T-helper 17 cell (primary cell): ENCODE results near the gene ZNRF3. TPM values are rescaled to one million over a fixed set of nuclear protein-coding genes. Genes with fewer than 3 reads are reported as not detected.
A peak's percentile ranks its signal among the peaks of the same experiment; 100 is the strongest.
"Not testable (repeated sequence)": the region's sequence is repeated elsewhere in the genome, so short reads cannot be mapped to it uniquely, and the experiment has no call there.

Experiments used
- ATAC-seq: fragments of 150-1000 bp; cut with Tn5 transposase; 2 replicates; pipeline ENCODE4 v1.10.0; 2021; ENCODE audit warnings: mild to moderate bottlenecking, moderate library complexity
- DNase-seq, 3 donors: peaks; one replicate each; pipeline versions ENCODE4 v3.0.0 to v3.0.0-alpha.2; 2020 to 2021
- H3K9me3 ChIP-seq: one replicate; pipeline ENCODE4 v1.7.0; 2013; ENCODE audit warnings: low read length, mild to moderate bottlenecking; ENCODE audit not compliant: control insufficient read depth, poor library complexity, severe bottlenecking
- H3K27ac Mint-ChIP-seq: one replicate; pipeline ENCODE4 v1.8.0; 2022; ENCODE audit warnings: mild to moderate bottlenecking, moderate library complexity, mixed read lengths
- H3K27me3 Mint-ChIP-seq: one replicate; pipeline ENCODE4 v1.8.0; 2022; ENCODE audit warnings: mixed read lengths
- H3K36me3 Mint-ChIP-seq: one replicate; pipeline ENCODE4 v1.8.0; 2022; ENCODE audit warnings: low read depth, mixed read lengths
- H3K4me1 Mint-ChIP-seq: one replicate; pipeline ENCODE4 v1.8.0; 2022; ENCODE audit warnings: mild to moderate bottlenecking, mixed read lengths
- H3K4me3 Mint-ChIP-seq: one replicate; pipeline ENCODE4 v1.8.0; 2022; ENCODE audit warnings: mild to moderate bottlenecking, moderate library complexity, mixed read lengths
- total RNA-seq, 4 donors: library from RNA in 2 of 4; stranded (reverse) in 2 of 4; gene quantifications; one replicate each; pipeline ENCODE4 v1.2.3 and lab custom pipeline; 2022 to 2026

The ZNRF3 gene
- total RNA-seq, 2 donors from 2014 or later = 0.31 to 0.72 TPM

DNA sequence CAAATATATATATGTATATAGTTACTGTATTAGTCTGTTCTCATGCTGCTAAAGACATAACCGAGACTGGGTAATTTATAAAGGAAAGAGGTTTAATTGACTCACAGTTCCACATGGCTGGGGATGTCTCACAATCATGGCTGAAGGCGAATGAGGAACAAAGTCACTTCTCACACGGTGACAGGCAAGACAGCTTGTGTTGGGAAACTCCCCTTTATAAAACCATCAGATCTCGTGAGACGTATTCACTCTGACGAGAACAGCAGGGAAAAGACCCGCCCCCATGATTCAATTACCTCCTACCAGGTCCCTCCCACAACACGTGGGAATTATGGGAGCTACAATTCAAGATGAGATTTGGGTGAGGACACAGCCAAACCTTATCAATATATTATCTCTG, 15.0 kb upstream of the ZNRF3 start:
- H3K36me3 Mint-ChIP-seq, H3K4me1 Mint-ChIP-seq, H3K9me3 ChIP-seq, H3K4me3 Mint-ChIP-seq, H3K27ac Mint-ChIP-seq, DNase-seq, H3K27me3 Mint-ChIP-seq: not testable (repeated sequence)
- peak; percentile 52 for ATAC-seq

DNA sequence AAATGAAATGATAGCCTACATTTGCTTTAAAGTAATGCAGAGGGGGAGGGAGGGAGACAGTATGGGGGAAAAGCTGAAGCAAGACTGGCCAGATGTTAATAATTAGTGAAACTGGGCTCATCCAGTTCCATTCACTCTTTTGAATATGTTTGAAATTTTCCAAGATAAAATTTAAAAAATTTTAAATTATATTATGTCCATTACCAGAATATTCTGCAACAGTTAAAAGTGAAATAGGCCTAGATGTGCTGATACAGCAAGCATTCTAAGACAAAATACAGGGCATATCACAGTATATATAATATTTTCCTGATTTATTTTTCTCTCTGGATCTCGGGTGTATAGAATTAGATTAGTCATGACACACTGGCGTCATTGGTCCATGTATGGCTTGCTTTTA, 13.6 kb upstream of the ZNRF3 start:
- H3K9me3 ChIP-seq = no peaks in the 10 kb centered on the region
- no peaks in the 10 kb centered on the region for H3K36me3 Mint-ChIP-seq
- no peak overlapping the region for H3K27ac Mint-ChIP-seq
- ATAC-seq (no peak), DNase-seq (no peak)
- H3K27me3 Mint-ChIP-seq = peaks cover 6% of the 10 kb centered on the region
- H3K4me3 Mint-ChIP-seq = no peak overlapping the region
- H3K4me1 Mint-ChIP-seq = peaks cover 4% of the 10 kb centered on the region

DNA sequence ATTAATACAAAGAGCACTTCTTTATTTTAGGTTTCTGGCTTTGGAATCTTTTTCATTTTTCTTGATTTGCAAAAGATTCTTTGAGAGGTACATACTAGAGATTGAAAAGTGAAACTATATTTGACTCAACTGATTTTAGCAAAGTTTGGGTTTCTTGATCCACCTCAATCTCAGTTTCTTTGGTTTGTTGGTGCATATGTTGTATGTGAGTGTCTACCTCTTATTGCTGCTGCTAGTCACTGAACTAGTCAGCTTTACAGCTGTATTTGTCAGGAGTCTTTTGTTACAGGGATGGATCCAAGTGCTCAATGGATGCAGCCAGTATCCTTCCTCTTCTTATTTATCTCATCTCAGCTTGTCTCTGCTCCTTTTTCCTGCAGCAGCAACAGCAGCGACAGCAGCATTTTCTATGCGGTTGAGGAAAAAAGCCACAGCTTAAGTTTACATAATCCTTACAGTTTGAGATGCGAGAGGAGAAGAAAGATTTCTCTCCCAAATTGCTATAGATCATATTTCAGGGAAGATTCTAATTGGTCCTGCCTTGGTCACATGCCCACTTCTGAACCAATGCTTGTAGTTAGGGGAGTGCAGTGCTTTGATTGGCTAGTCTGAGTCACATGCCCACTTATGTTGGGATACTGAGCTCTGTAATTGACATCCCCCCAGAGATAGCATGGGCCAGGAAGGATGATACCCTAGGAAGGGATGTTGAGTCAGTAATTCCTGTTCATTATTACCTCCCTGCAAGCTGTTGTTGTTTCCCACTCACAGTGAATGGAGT, 10.0 kb upstream of the ZNRF3 start:
- Mint-ChIP-seq H3K36me3 (no peaks in the 10 kb centered on the region), H3K4me3 (no peak overlapping the region), H3K27me3 (no peaks in the 10 kb centered on the region), H3K27ac (no peak overlapping the region), H3K4me1 (peaks cover 2% of the 10 kb centered on the region)
- H3K9me3 ChIP-seq = no peaks in the 10 kb centered on the region
- ATAC-seq (no peak), DNase-seq (no peak)

DNA sequence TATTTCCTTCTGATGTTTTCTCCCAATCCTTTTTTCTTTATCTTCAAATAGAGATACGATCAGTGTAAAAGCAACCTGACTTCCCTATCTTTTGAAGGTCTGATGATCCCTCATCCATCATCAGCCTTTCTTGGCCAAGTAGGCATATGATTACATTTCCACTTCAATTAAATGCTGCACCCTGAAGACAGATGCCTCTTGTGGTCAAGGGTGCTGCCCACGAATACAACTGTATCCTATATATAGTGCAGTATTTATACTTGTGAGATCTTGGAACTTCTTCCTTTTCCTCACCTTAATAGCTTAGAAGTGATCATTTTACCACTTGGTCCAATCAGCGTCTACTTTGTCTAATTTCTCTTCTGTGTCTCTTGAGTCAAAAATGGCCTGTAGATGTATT, 9.3 kb upstream of the ZNRF3 start:
- H3K9me3 ChIP-seq = no peaks in the 10 kb centered on the region
- H3K4me3 Mint-ChIP-seq = no peak overlapping the region
- ATAC-seq (no peak), DNase-seq (no peak)
- H3K27ac Mint-ChIP-seq = no peak overlapping the region
- peaks cover 2% of the 10 kb centered on the region for H3K4me1 Mint-ChIP-seq
- no peaks in the 10 kb centered on the region for H3K36me3 Mint-ChIP-seq
- H3K27me3 Mint-ChIP-seq = no peaks in the 10 kb centered on the region

DNA sequence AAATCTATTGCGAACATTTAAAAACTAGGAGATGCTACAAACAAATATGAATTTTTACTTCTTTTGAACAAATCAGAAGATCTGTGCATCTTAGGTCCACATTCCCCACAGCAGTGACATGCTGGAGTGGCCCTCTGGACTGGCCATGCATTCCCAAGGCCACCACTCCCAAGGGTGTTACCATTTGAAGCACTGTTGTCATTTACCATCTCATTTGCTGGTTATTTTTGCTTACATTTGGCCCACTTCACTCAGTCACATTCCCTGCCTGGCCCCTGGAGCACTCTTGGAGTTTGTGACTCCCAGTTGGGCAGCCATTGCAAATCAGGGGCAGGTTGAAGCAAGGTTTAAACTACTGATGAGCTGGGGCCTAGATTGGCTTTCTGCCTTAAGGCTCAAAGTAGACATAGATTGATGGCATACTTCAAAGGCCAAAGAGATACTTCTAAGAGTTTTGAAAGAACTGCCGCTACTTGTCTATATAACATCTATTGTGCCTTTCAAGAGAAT, 8.5 kb upstream of the ZNRF3 start:
- H3K27ac Mint-ChIP-seq = no peak overlapping the region
- H3K36me3 Mint-ChIP-seq = no peaks in the 10 kb centered on the region
- DNase-seq (no peak), ATAC-seq (no peak)
- no peaks in the 10 kb centered on the region for H3K27me3 Mint-ChIP-seq
- no peak overlapping the region for H3K4me3 Mint-ChIP-seq
- H3K9me3 ChIP-seq = no peaks in the 10 kb centered on the region
- peaks cover 4% of the 10 kb centered on the region for H3K4me1 Mint-ChIP-seq

DNA sequence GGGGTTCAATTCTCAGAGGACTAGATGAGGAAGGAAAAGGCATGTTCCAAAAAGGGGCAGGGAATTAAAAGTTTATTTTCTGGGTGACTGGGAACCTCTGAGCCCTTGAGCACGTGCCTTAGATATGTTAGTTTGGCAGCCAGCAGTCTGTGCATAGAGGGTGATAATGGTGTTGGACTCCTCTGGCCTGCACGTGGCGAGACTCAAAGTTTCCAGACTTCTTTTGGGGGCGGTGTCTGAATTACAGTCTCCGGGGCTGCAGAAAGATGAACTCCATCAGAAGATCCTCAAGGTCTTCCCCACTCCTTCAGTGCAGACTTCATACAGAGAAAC, 861 bp upstream of the ZNRF3 start:
- Mint-ChIP-seq H3K27me3 (peaks cover 21% of the 10 kb centered on the region), H3K4me3 (peak overlapping the region; percentile 92), H3K36me3 (no peaks in the 10 kb centered on the region), H3K27ac (peak overlapping the region; percentile 68), H3K4me1 (peaks cover 18% of the 10 kb centered on the region)
- ATAC-seq (no peak), DNase-seq (no peak)
- H3K9me3 ChIP-seq = no peaks in the 10 kb centered on the region

DNA sequence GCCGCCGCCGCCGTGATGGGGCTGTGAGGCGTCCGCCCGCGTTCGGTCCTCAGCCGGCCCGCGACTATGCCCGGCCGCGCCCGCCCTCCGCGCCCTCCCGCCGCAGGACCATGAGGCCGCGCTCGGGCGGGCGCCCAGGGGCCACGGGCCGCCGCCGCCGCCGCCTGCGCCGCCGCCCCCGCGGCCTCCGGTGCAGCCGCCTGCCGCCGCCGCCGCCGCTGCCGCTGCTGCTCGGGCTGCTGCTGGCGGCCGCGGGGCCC, 215 bp downstream of the ZNRF3 start:
- Mint-ChIP-seq H3K4me3 (peak overlapping the region; percentile 92), H3K36me3 (no peaks in the 10 kb centered on the region), H3K27me3 (peaks cover 21% of the 10 kb centered on the region), H3K27ac (no peak overlapping the region), H3K4me1 (peaks cover 18% of the 10 kb centered on the region)
- ATAC-seq (no peak), DNase-seq (no peak)
- no peaks in the 10 kb centered on the region for H3K9me3 ChIP-seq

DNA sequence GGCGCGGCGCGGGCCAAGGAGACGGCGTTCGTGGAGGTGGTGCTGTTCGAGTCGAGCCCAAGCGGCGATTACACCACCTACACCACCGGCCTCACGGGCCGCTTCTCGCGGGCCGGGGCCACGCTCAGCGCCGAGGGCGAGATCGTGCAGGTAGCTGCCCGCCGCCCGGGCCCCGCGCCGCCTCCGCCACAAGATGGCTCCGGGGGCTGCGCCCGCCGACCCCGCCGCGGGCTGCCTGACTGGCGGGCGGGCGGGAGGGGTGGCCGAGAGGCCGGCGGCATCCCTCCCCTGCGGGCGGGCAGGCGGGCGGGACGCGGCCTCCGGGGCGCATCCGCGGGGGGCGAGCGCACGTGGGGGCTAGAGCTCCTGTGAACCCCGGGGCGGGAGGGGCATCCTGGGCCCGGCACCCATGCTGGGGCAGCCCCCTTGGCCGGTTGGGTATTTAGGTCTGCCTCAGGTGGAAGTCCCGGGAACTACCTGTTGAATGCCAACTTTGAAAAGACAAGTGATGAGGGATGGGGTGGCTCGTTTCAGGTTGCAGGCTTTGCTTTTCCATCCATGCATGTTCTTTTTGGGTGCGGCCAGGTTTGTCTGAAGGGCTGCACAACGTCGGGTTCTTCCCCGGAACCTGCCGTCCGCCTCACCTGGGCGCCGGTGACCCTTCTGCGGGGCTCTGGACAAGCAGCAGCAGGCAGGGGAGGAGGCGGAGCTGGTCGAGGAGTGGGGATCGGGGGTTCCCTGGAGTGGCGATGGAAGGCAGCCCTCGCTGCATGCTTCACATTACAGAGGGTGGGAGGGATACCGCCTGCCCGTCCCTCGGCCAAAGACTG, 760 bp downstream of the ZNRF3 start:
- DNase-seq (peak; percentile 24 to 35 (median 26)), ATAC-seq (peak; percentile 8)
- Mint-ChIP-seq H3K36me3 (no peaks in the 10 kb centered on the region), H3K4me3 (peak overlapping the region; percentile 63), H3K27me3 (peaks cover 21% of the 10 kb centered on the region), H3K27ac (no peak overlapping the region), H3K4me1 (peaks cover 18% of the 10 kb centered on the region)
- no peaks in the 10 kb centered on the region for H3K9me3 ChIP-seq

DNA sequence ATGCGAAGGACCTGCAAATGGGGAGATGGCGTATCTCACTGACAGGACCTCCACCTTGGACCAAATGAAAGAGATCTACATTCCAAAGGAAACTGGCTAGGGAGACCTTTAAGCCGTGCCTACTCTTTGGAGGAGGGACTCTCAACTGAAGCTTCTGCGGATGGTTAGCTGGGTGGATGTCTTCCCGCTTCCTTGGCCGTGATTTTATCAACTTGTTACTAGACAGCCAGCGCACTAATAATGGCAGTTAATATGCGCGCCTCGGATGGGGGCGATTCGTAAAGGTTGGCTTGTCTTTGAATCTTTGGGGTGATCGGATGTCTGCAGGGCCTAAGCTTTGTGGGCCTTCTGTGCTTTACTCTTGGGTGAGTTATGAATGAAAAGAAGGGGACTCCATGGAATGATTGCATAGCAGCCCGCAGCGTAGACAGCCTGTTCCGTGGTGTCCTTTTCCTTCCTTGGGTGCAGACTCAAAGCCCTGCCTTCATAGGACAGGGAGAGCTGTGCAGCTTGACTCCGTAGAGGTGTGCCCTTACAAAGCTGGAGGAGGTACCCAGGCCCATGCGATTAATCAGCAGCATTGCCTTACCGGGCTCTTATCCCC, 1.5 kb downstream of the ZNRF3 start:
- DNase-seq (no peak), ATAC-seq (no peak)
- peak overlapping the region; percentile 63 for H3K4me3 Mint-ChIP-seq
- peaks cover 21% of the 10 kb centered on the region for H3K27me3 Mint-ChIP-seq
- H3K27ac Mint-ChIP-seq = no peak overlapping the region
- H3K4me1 Mint-ChIP-seq = peaks cover 16% of the 10 kb centered on the region
- H3K36me3 Mint-ChIP-seq = no peaks in the 10 kb centered on the region
- H3K9me3 ChIP-seq = no peaks in the 10 kb centered on the region

DNA sequence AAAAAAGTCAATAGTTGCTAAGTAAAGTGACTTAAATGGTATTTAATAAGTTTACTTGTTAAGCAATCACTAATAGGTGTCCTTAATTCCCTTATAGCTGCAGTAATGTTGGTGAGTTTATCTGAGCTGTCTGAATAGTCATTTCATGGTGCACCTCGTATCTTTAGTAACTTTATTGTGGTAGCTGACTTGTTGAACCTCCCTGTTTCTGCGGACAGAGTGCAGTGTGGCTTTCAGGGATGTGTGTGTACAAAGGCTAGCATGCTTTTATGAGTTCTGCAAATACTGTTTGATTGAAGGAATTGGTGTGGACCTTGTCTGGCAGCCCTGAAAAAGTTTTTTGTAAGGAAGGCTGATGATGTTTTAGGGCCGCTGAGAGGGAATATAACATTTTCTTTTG, 2.6 kb downstream of the ZNRF3 start:
- H3K36me3 Mint-ChIP-seq = no peaks in the 10 kb centered on the region
- H3K4me1 Mint-ChIP-seq = peaks cover 15% of the 10 kb centered on the region
- ATAC-seq (no peak), DNase-seq (no peak)
- H3K27ac Mint-ChIP-seq = no peak overlapping the region
- H3K4me3 Mint-ChIP-seq = no peak overlapping the region
- peaks cover 21% of the 10 kb centered on the region for H3K27me3 Mint-ChIP-seq
- H3K9me3 ChIP-seq = no peaks in the 10 kb centered on the region

DNA sequence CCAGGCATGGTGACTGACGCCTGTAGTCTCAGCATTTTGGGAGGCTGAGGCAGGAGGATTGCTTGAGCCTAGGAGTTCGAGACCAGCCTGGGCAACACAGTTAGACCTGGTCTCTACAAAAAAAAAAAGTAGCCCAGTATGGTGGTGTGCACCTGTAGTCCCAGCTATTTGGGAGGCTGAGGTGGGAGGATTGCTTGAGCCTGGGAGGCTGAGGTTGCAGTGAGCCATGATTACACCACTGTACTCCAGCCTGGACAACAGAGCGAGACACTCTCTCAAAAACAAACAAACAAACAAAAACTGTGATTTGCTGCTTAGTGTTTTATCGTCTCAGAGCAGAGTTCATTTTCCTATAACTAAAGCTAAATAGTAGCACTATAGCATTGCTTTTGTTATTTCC, 3.3 kb downstream of the ZNRF3 start:
- not testable (repeated sequence) for ATAC-seq, H3K36me3 Mint-ChIP-seq, H3K9me3 ChIP-seq, H3K27ac Mint-ChIP-seq, H3K4me3 Mint-ChIP-seq, DNase-seq
- Mint-ChIP-seq H3K27me3 (peaks cover 22% of the 10 kb centered on the region), H3K4me1 (peaks cover 15% of the 10 kb centered on the region)

DNA sequence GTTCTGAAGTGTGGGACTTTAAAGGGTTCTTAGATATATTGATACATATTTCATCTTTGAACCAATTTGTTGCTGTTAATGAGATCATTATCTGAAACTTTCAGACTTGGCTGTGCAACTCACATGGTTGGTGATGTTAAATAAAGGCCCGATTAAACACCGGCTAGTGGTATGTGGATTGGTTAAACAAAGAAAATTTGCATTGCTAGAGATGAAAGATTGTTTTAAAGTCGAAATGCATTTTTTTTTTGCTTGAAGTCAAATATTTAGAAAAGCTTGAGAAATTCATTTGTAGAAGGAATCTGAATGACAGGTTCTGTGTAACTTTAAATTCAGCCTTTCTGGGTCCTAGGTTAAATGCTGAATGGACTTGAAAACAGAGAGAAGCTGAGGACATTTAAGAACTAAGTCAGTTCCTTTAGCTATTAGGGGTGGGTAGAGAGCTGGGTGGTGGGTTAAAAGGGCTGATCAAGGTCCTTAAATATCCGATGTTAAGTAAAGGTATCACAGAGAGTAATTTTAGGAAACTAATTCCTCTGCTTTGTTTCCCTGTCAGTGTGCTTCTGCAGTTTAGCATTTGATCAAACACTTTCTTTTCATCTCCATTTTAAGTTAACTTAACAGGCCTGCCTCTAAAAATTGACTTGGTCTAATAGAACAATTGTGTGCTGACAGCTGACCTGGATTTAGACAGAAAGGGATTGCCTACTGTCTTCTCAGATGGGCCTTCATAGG, 4.5 kb downstream of the ZNRF3 start:
- H3K4me3 Mint-ChIP-seq = no peak overlapping the region
- no peaks in the 10 kb centered on the region for H3K9me3 ChIP-seq
- peaks cover 29% of the 10 kb centered on the region for H3K27me3 Mint-ChIP-seq
- no peaks in the 10 kb centered on the region for H3K36me3 Mint-ChIP-seq
- DNase-seq (no peak), ATAC-seq (no peak)
- peaks cover 8% of the 10 kb centered on the region for H3K4me1 Mint-ChIP-seq
- H3K27ac Mint-ChIP-seq = no peak overlapping the region

DNA sequence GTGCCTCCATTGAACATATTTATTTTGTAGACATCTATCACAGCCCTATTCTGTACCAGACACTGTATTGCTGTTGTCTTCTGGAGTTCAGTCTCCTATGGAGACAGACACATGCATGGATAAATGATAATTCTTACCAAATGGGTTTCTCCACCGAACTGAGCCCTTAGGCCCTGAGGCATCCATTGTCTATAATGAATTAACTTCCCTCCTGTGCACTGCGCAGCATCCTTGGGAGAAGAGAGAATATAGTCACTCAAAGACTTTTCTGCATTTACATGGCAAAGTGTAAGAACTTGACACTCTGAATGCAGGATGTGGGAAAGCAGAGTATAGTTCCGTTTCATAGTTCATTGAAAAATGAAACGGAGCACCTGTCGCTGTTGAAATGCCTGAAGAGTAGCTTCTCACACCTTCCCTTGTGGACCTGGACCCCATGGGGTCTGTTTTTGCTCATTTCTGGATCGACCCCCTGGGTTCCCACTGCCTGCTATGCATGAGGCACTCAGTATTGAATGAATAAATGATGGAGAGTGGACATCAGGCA, 6.2 kb downstream of the ZNRF3 start:
- no peak overlapping the region for H3K27ac Mint-ChIP-seq
- no peaks in the 10 kb centered on the region for H3K9me3 ChIP-seq
- ATAC-seq (no peak), DNase-seq (no peak)
- H3K4me3 Mint-ChIP-seq = no peak overlapping the region
- no peaks in the 10 kb centered on the region for H3K36me3 Mint-ChIP-seq
- peaks cover 3% of the 10 kb centered on the region for H3K4me1 Mint-ChIP-seq
- peaks cover 26% of the 10 kb centered on the region for H3K27me3 Mint-ChIP-seq
